Liver (tissue), 3 donors: ENCODE data around the gene TMEM236.

Experiments
- CTCF ChIP-seq: fragments of 150-350 bp; IDR thresholded peaks from 2 replicates; pipeline ENCODE4 v1.5.1; 2017; ENCODE audit warnings: improper control_type of control experiment, low read depth, low read length; ENCODE audit not compliant: missing input control
- FOXA1 ChIP-seq: IDR thresholded peaks from 2 replicates; pipeline ENCODE4 v1.6.1; 2016; ENCODE audit warnings: antibody characterized with exemption
- GABPA ChIP-seq, 2 donors: IDR thresholded peaks in 1 of 2; conservative IDR thresholded peaks in 1 of 2; 2 replicates each; pipeline ENCODE4 v1.6.1; 2016; ENCODE audit warnings: antibody characterized with exemption in 2 of 2, mild to moderate bottlenecking in 1 of 2, moderate library complexity in 1 of 2
- JUND ChIP-seq, 2 donors: IDR thresholded peaks; 2 replicates each; pipeline ENCODE4 v1.6.1; 2016; ENCODE audit warnings: antibody characterized with exemption in 2 of 2
- RAD21 ChIP-seq, 2 donors: IDR thresholded peaks; 2 replicates each; pipeline ENCODE4 v1.6.1; 2016; ENCODE audit warnings: antibody characterized with exemption in 2 of 2, mild to moderate bottlenecking in 2 of 2
- REST ChIP-seq: IDR thresholded peaks from 2 replicates; pipeline ENCODE4 v1.6.1; 2016; ENCODE audit warnings: antibody characterized with exemption, mild to moderate bottlenecking
- TAF1 ChIP-seq: conservative IDR thresholded peaks from 2 replicates; pipeline ENCODE4 v1.6.1; 2016; ENCODE audit warnings: antibody characterized with exemption, mild to moderate bottlenecking
- YY1 ChIP-seq: IDR thresholded peaks from 2 replicates; pipeline ENCODE4 v1.6.1; 2016; ENCODE audit warnings: antibody characterized with exemption, mild to moderate bottlenecking
- TF ChIP-seq, protein P1 (sequence below): IDR thresholded peaks from 2 replicates; pipeline ENCODE4 v1.6.1; 2016; ENCODE audit warnings: antibody characterized with exemption
- donor health status: healthy.
- donor health status: healthy.

DNA sequence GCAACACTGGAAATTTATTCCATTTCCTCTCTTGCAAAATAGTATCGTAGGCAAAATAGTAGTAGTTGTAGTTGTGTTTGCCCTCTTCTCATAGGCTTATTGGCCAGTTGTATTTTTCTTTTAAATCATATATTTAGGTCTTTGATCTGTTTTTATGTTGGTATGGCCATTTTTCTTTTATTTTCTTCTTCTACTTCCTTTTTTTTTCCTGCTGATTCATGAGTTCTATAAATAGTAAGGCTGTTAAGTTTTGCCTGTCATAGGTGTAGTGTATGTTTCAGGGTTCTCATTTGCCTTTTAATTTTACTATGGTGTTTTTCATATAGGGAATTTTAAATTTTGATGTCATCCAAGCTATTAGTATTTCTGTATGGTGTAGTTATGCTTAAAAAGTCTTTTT is 31.8 kb downstream of the TMEM236 start:
- TF ChIP-seq TAF1: no peak
- TF ChIP-seq CTCF: no peak
- no peak for TF ChIP-seq REST
- TF ChIP-seq, protein P1, sequence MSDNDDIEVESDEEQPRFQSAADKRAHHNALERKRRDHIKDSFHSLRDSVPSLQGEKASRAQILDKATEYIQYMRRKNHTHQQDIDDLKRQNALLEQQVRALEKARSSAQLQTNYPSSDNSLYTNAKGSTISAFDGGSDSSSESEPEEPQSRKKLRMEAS: no peak
- no peak for TF ChIP-seq RAD21 (IDR thresholded peaks at IDR 0.05)
- no peak for TF ChIP-seq JUND (IDR thresholded peaks at IDR 0.05)
- no peak for TF ChIP-seq GABPA (IDR thresholded peaks at IDR 0.05 in 1 of 2, conservative IDR thresholded peaks at IDR 0.05 in 1 of 2)
- TF ChIP-seq YY1: no peak
- no peak for TF ChIP-seq FOXA1
